Measurements from ENCODE around the gene DCLK1. TPM values are rescaled to one million over a fixed set of nuclear protein-coding genes. Genes with fewer than 3 reads are reported as not detected.

The DCLK1 gene
- total RNA-seq, 4 donors from 2014 or later: 11.7 to 51.4 (median 15.8) TPM

DNA sequence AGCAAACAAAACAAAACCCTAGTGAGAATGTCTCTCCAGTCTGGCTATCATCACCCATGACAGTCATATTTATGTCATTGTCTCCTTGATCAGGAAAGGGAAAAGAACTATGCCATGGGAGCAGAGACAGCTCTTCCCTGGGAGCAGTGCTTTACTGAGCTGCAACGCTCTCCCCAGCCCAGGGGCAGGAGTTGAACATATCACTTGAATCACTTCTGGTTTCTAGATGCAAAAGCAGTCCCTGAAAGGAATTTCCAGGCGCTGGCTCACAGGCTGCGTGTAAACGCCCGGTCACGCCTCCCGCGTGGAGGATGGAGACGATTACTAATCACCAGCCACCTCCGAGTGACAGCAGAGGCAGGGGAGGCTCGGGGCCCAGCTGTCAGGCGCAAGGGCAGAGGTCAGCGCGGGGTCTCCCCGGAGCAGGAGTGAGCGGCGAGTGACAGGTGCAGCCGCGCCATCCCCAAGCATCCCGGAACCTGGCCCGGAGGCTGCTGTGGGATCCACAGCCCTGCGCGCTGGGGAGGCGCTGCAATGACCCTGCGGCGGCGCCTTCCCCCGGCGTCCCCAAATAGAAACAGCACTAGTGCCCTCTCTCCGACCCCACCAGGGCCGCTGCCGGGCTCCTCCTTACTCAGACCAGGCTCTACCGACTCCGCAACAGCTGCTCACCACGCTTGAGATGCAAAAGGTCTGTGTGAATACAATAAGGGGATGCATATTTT, 23.5 kb upstream of the DCLK1 start:
- no peak overlapping the region for H3K27ac ChIP-seq
- no peaks in the 10 kb centered on the region for H3K9me3 ChIP-seq
- peaks cover 12% of the 10 kb centered on the region for H3K27me3 ChIP-seq
- peaks cover 11% of the 10 kb centered on the region for H3K4me1 ChIP-seq
- no peaks in the 10 kb centered on the region for H3K36me3 ChIP-seq
- H3K4me3 ChIP-seq: peak overlapping the region; percentile 14
- no peak for DNase-seq (ENCODE audit: low spot score in 2 of 2)
- TF ChIP-seq EP300 (IDR thresholded peaks at IDR 0.05) (no peak), POLR2A (IDR thresholded peaks at IDR 0.05) (no peak), POLR2AphosphoS5 (IDR thresholded peaks at IDR 0.05) (no peak)
- TF ChIP-seq, protein P1, sequence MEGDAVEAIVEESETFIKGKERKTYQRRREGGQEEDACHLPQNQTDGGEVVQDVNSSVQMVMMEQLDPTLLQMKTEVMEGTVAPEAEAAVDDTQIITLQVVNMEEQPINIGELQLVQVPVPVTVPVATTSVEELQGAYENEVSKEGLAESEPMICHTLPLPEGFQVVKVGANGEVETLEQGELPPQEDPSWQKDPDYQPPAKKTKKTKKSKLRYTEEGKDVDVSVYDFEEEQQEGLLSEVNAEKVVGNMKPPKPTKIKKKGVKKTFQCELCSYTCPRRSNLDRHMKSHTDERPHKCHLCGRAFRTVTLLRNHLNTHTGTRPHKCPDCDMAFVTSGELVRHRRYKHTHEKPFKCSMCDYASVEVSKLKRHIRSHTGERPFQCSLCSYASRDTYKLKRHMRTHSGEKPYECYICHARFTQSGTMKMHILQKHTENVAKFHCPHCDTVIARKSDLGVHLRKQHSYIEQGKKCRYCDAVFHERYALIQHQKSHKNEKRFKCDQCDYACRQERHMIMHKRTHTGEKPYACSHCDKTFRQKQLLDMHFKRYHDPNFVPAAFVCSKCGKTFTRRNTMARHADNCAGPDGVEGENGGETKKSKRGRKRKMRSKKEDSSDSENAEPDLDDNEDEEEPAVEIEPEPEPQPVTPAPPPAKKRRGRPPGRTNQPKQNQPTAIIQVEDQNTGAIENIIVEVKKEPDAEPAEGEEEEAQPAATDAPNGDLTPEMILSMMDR (IDR thresholded peaks at IDR 0.05): no peak
- 9% methylated on average over 27 of the region's 35 CpGs for WGBS

DNA sequence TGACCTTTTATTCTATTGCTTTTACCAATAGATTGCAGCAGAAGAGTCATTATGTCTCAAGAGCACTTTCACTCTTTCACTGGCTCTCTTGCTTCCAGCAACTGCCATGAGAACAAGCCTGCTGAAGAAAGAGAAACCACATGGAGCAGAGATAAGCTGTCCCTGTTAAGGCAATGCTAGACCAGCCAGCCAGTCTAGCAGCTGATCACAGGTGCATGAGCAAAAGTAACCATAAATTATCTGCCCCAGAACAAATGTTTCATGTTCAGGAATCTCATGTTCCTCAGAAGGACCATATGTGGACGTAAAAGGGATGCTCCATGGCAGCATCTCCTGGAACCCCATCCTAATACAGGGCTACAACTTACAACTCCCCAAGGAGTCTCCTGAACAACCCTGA, 20.4 kb upstream of the DCLK1 start:
- 86% methylated on average over 1 of the region's 1 CpG for WGBS
- Histone ChIP-seq H3K4me1 (peaks cover 5% of the 10 kb centered on the region), H3K9me3 (no peaks in the 10 kb centered on the region), H3K27ac (no peak overlapping the region), H3K27me3 (peaks cover 12% of the 10 kb centered on the region), H3K4me3 (no peak overlapping the region), H3K36me3 (no peaks in the 10 kb centered on the region)
- DNase-seq (ENCODE audit: low spot score in 2 of 2): no peak
- TF ChIP-seq EP300 (IDR thresholded peaks at IDR 0.05) (no peak), POLR2A (IDR thresholded peaks at IDR 0.05) (no peak), POLR2AphosphoS5 (IDR thresholded peaks at IDR 0.05) (no peak)
- TF ChIP-seq, protein P1 (IDR thresholded peaks at IDR 0.05): no peak

DNA sequence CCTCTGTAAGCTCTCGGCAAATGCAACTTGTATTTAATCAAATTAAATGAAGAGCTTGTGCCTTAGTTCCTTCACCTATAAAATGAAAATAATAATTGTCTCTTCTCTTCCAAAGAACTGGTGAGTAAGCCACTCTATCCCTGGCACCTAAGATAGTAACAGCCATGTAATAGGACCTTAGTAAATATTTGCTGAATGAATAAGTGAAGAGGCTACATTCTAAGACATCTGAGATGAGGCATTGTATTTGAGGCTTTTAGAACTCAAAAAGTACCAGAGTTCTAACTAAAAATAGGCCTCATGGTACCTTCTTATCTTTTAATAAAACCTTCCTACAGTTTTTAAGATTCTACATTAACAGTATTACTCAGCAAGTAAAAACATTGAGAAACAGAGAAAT, 17.3 kb upstream of the DCLK1 start:
- DNase-seq (ENCODE audit: low spot score in 2 of 2): no peak
- 96% methylated on average over 1 of the region's 1 CpG for WGBS
- no peak overlapping the region for H3K27ac ChIP-seq
- no peaks in the 10 kb centered on the region for H3K36me3 ChIP-seq
- no peaks in the 10 kb centered on the region for H3K4me1 ChIP-seq
- peaks cover 4% of the 10 kb centered on the region for H3K9me3 ChIP-seq
- TF ChIP-seq EP300 (IDR thresholded peaks at IDR 0.05) (no peak), POLR2AphosphoS5 (IDR thresholded peaks at IDR 0.05) (no peak)
- H3K4me3 ChIP-seq: no peak overlapping the region
- no peaks in the 10 kb centered on the region for H3K27me3 ChIP-seq

DNA sequence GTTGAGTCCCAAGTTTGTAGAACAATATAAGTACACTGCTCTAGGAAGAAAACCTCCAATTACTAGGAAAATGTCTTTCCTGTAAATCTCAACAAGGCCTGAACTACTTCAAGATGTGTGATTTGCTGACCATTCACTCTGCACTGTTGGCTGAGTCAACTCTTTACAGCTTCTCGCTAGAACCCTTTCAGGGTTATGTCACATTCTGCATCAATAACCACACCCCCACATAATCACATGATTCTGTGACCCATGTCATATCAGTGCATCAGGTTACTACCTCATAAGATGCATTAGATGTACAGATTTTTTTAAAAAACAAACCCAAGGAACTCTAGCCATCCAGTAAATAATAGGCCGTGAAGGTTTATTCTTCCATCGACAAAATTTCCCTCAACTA, 16.1 kb upstream of the DCLK1 start:
- WGBS: 92% methylated on average over 3 of the region's 3 CpGs
- Histone ChIP-seq H3K36me3 (no peaks in the 10 kb centered on the region), H3K4me1 (no peaks in the 10 kb centered on the region), H3K9me3 (peaks cover 4% of the 10 kb centered on the region), H3K4me3 (no peak overlapping the region), H3K27me3 (no peaks in the 10 kb centered on the region), H3K27ac (no peak overlapping the region)
- DNase-seq (ENCODE audit: low spot score in 2 of 2): no peak
- TF ChIP-seq POLR2A (IDR thresholded peaks at IDR 0.05) (no peak), POLR2AphosphoS5 (IDR thresholded peaks at IDR 0.05) (no peak), EP300 (IDR thresholded peaks at IDR 0.05) (no peak)
- TF ChIP-seq, protein P1 (IDR thresholded peaks at IDR 0.05): no peak

DNA sequence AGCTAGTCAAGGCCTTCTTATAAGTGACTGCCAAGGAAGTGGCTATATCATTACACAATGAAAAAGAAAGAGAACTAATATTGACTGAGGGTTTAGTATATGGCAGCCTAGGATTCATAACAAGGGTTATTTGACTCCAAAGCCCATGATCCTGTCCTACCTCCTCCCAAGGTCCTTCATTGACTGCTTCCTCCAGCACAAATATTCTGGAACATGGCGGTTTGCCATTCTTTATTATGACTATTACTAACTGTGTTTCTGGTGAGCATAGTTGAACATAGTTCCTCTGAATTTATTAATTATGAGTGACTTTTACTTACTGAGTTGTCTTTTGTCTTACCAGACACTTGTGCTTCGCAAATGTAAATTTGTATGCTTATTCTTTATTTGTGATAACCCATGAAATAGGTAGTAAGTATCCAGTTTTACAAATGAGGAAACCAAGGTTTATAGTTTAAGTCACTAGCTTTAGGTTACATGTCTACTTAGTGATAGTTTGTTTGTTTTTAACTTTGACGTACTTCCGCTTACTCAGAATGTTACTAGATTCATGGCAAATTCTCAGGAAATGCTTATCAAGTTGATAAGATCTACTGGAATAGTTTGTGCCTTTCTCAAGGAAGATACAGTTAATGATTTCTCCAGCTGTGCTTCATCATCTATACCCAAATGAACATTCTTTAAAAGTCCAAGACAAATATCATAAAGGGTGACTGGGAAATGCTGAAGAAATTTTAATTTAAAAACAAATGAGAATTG, 15.5 kb upstream of the DCLK1 start:
- no peaks in the 10 kb centered on the region for H3K4me1 ChIP-seq
- no peak overlapping the region for H3K4me3 ChIP-seq
- H3K27ac ChIP-seq: no peak overlapping the region
- TF ChIP-seq, protein P1 (IDR thresholded peaks at IDR 0.05): no peak
- no peak for TF ChIP-seq EP300 (IDR thresholded peaks at IDR 0.05)
- DNase-seq (ENCODE audit: low spot score in 2 of 2): no peak
- H3K27me3 ChIP-seq: no peaks in the 10 kb centered on the region
- H3K9me3 ChIP-seq: peaks cover 4% of the 10 kb centered on the region
- 72% methylated on average over 4 of the region's 4 CpGs for WGBS
- no peaks in the 10 kb centered on the region for H3K36me3 ChIP-seq

Measured in suprapubic skin (tissue), 4 donors.